Measurements from ENCODE around the gene NACA2.

NACA2 gene

GRCh38 chr17:61595418-61596186 lies 4.6 kb upstream of the NACA2 start:
- peaks cover 6% of the 10 kb centered on the region for H3K4me1 ChIP-seq (ENCODE audit: control insufficient read depth, low read length)
- peaks cover 18% of the 10 kb centered on the region for H3K27me3 ChIP-seq (ENCODE audit: control insufficient read depth, low read length)
- H3K27ac ChIP-seq (ENCODE audit: low read depth, low read length) = no peak overlapping the region
- no peaks in the 10 kb centered on the region for H3K79me2 ChIP-seq (ENCODE audit: control insufficient read depth, low read length)
- no peak overlapping the region for H3K4me3 ChIP-seq (ENCODE audit: low read length)
- no peak for TF ChIP-seq EZH2phosphoT487 (IDR thresholded peaks at IDR 0.05; ENCODE audit: borderline replicate concordance, low read length)
- no peak for TF ChIP-seq CTCF (IDR thresholded peaks at IDR 0.05; ENCODE audit: low read depth, low read length, poor library complexity, severe bottlenecking)
- H3K9me3 ChIP-seq (ENCODE audit: control insufficient read depth, insufficient read depth, low read length) = no peaks in the 10 kb centered on the region
- no peak overlapping the region for H3K4me2 ChIP-seq (ENCODE audit: low read length)
- no peaks in the 10 kb centered on the region for H4K20me1 ChIP-seq (ENCODE audit: control insufficient read depth, insufficient read depth, low read depth, low read length)
- H3K36me3 ChIP-seq (ENCODE audit: control insufficient read depth, low read length) = no peaks in the 10 kb centered on the region
- H3F3A ChIP-seq (ENCODE audit: control insufficient read depth, insufficient read depth) = no peaks in the 10 kb centered on the region
- no peaks in the 10 kb centered on the region for H3K9me2 ChIP-seq (replicated peaks; ENCODE audit: control insufficient read depth, low read length)

GRCh38 chr17:61594294-61594825 lies 3.3 kb upstream of the NACA2 start:
- Histone ChIP-seq H3K4me2 (ENCODE audit: low read length) (no peak overlapping the region), H3K4me1 (ENCODE audit: control insufficient read depth, low read length) (peaks cover 6% of the 10 kb centered on the region), H3K27ac (ENCODE audit: low read depth, low read length) (no peak overlapping the region), H3K27me3 (ENCODE audit: control insufficient read depth, low read length) (peaks cover 8% of the 10 kb centered on the region), H3K4me3 (ENCODE audit: low read length) (no peak overlapping the region), H3K79me2 (ENCODE audit: control insufficient read depth, low read length) (no peaks in the 10 kb centered on the region), H3K9me2 (replicated peaks; ENCODE audit: control insufficient read depth, low read length) (no peaks in the 10 kb centered on the region), H3F3A (ENCODE audit: control insufficient read depth, insufficient read depth) (no peaks in the 10 kb centered on the region), H3K9me3 (ENCODE audit: control insufficient read depth, insufficient read depth, low read length) (no peaks in the 10 kb centered on the region), H3K36me3 (ENCODE audit: control insufficient read depth, low read length) (no peaks in the 10 kb centered on the region), H4K20me1 (ENCODE audit: control insufficient read depth, insufficient read depth, low read depth, low read length) (no peaks in the 10 kb centered on the region)
- TF ChIP-seq CTCF (IDR thresholded peaks at IDR 0.05; ENCODE audit: low read depth, low read length, poor library complexity, severe bottlenecking) (no peak), EZH2phosphoT487 (IDR thresholded peaks at IDR 0.05; ENCODE audit: borderline replicate concordance, low read length) (no peak)

- TF ChIP-seq EZH2phosphoT487 (IDR thresholded peaks at IDR 0.05; ENCODE audit: borderline replicate concordance, low read length) (no peak), CTCF (IDR thresholded peaks at IDR 0.05; ENCODE audit: low read depth, low read length, poor library complexity, severe bottlenecking) (no peak)
- no peak overlapping the region for H3K4me2 ChIP-seq (ENCODE audit: low read length)
- H3K4me1 ChIP-seq (ENCODE audit: control insufficient read depth, low read length) = peaks cover 11% of the 10 kb centered on the region
- no peaks in the 10 kb centered on the region for H3K36me3 ChIP-seq (ENCODE audit: control insufficient read depth, low read length)
- no peaks in the 10 kb centered on the region for H3K9me2 ChIP-seq (replicated peaks; ENCODE audit: control insufficient read depth, low read length)
- H3K27ac ChIP-seq (ENCODE audit: low read depth, low read length) = no peak overlapping the region
- no peaks in the 10 kb centered on the region for H3F3A ChIP-seq (ENCODE audit: control insufficient read depth, insufficient read depth)
- no peaks in the 10 kb centered on the region for H3K79me2 ChIP-seq (ENCODE audit: control insufficient read depth, low read length)
- H4K20me1 ChIP-seq (ENCODE audit: control insufficient read depth, insufficient read depth, low read depth, low read length) = no peaks in the 10 kb centered on the region
- H3K4me3 ChIP-seq (ENCODE audit: low read length) = no peak overlapping the region
- H3K27me3 ChIP-seq (ENCODE audit: control insufficient read depth, low read length) = 0 out of 2 replicates have a peak, but pooled peaks cover 2% of the 10 kb centered on the region
- H3K9me3 ChIP-seq (ENCODE audit: control insufficient read depth, insufficient read depth, low read length) = no peaks in the 10 kb centered on the region
Observed at GRCh38 chr17:61593426-61593825, 2.4 kb upstream of the NACA2 start.
